H1 (cell line): ENCODE results near the gene TRIM9. TPM values are rescaled to one million over a fixed set of nuclear protein-coding genes. Genes with fewer than 3 reads are reported as not detected.

Source experiments
- SRF ChIP-seq: IDR thresholded peaks from 2 replicates; pipeline ENCODE4 v1.6.1; 2011; ENCODE audit warnings: mild to moderate bottlenecking, low read depth, low read length, moderate library complexity
- TAF7 ChIP-seq: optimal IDR thresholded peaks from 2 replicates; pipeline ENCODE3; 2011; ENCODE audit warnings: low read depth, mild to moderate bottlenecking, inconsistent platforms, low read length, moderate library complexity, borderline replicate concordance
- polyA plus RNA-seq, 7 experiments: library from polyadenylated mRNA; depleted of rRNA in 3 of 7; stranded (reverse) in 5 of 7; unstranded in 2 of 7; fragments of >200 nt in 5 of 7; fragments of 200-250 nt in 2 of 7; gene quantifications; 1 replicate in 5 of 7; 2 replicates in 1 of 7; 4 replicates in 1 of 7; pipeline versions ENCODE4 v1.2.1 to v1.2.3, GENCODE V29; 2011 to 2013; ENCODE audit warnings: missing spikeins in 2 of 7, mixed read lengths in 2 of 7
- total RNA-seq: library from RNA; stranded (reverse); fragmentation: NEBNext Ultra II Directional; extraction: Animal tissue kit (Norgen Biotek cat#: 25700); gene quantifications from 2 replicates; pipeline ENCODE4 v1.2.1, GENCODE V29; 2021
- TF ChIP-seq, protein P1 (sequence below): IDR thresholded peaks from 2 replicates; pipeline ENCODE4 v1.6.1; 2012; ENCODE audit warnings: low read length, inconsistent platforms

TRIM9 gene
- total and polyA plus RNA-seq, 2 of the 8 experiments (the other 6 are each of a cell fraction or from before 2014, with no cell fraction given) = 2.7 to 5.4 TPM

DNA sequence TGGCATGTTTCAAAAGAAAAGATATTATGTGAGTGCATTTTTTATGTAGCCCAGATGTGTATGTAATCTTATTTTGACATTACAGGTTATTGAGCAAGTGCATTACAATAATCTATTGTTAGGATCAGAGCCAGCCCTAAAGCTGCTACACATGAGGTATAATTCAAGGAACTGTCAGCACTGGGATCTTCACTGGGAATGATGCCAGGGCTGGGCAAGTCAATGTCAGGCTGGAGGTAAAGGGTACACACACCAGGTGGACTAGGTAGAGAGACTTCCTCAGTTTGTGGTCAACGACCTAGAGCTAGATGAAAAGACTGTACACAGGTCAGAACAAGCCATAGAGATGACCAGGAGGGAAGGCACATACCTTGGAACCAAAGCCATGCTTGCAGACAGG is 15.4 kb downstream of the TRIM9 start (continued):
- TF ChIP-seq, protein P1, sequence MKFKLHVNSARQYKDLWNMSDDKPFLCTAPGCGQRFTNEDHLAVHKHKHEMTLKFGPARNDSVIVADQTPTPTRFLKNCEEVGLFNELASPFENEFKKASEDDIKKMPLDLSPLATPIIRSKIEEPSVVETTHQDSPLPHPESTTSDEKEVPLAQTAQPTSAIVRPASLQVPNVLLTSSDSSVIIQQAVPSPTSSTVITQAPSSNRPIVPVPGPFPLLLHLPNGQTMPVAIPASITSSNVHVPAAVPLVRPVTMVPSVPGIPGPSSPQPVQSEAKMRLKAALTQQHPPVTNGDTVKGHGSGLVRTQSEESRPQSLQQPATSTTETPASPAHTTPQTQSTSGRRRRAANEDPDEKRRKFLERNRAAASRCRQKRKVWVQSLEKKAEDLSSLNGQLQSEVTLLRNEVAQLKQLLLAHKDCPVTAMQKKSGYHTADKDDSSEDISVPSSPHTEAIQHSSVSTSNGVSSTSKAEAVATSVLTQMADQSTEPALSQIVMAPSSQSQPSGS = no peak
- no peak for TF ChIP-seq TAF7
- no peak for TF ChIP-seq SRF
